Mesendoderm (in vitro differentiated cells): ENCODE data around the gene TIGD6.

ENCODE experiments used
- DNase-seq: peaks from one replicate; pipeline ENCODE4 v3.0.0; 2013
- H2AK5ac ChIP-seq: 2 replicates; pipeline ENCODE4 v1.6.1; 2013; ENCODE audit warnings: low read length, inconsistent platforms
- H2BK120ac ChIP-seq: 2 replicates; pipeline ENCODE4 v1.6.1; 2013; ENCODE audit warnings: low read depth, mild to moderate bottlenecking, low read length, moderate library complexity, mixed read lengths
- H2BK15ac ChIP-seq: replicated peaks from 2 replicates; pipeline ENCODE4 v1.6.1; 2013; ENCODE audit warnings: low read depth, mild to moderate bottlenecking, moderate library complexity
- H2BK5ac ChIP-seq: 2 replicates; pipeline ENCODE4 v1.6.1; 2013; ENCODE audit warnings: low read length, inconsistent platforms
- H3K18ac ChIP-seq: 2 replicates; pipeline ENCODE4 v1.6.1; 2013; ENCODE audit warnings: mild to moderate bottlenecking, low read length, mixed read lengths
- H3K23ac ChIP-seq: one replicate; pipeline ENCODE4 v1.6.1; 2013; ENCODE audit warnings: low read length
- H3K27ac ChIP-seq: 2 replicates; pipeline ENCODE4 v1.5.1; 2013; ENCODE audit warnings: low read depth, mild to moderate bottlenecking, inconsistent platforms, low read length, moderate library complexity
- H3K27me3 ChIP-seq: 2 replicates; pipeline ENCODE4 v1.6.1; 2013; ENCODE audit warnings: low read length, control low read depth, mild to moderate bottlenecking, inconsistent platforms; ENCODE audit not compliant: insufficient read depth, poor library complexity
- H3K36me3 ChIP-seq: 2 replicates; pipeline ENCODE4 v1.6.1; 2013; ENCODE audit warnings: low read length, inconsistent platforms; ENCODE audit not compliant: control insufficient read depth, insufficient read depth
- H3K4ac ChIP-seq: one replicate; pipeline ENCODE4 v1.6.1; 2013; ENCODE audit warnings: low read depth, mild to moderate bottlenecking, low read length, moderate library complexity
- H3K4me1 ChIP-seq: 2 replicates; pipeline ENCODE4 v1.6.1; 2013; ENCODE audit warnings: low read depth, low read length, inconsistent platforms; ENCODE audit not compliant: control insufficient read depth
- H3K4me2 ChIP-seq: 2 replicates; pipeline ENCODE4 v1.6.1; 2013; ENCODE audit warnings: low read length
- H3K4me3 ChIP-seq: 2 replicates; pipeline ENCODE4 v1.5.1; 2013; ENCODE audit warnings: mild to moderate bottlenecking, low read length
- H3K56ac ChIP-seq: one replicate; pipeline ENCODE4 v1.6.1; 2013; ENCODE audit warnings: low read length
- H3K79me1 ChIP-seq: 2 replicates; pipeline ENCODE4 v1.6.1; 2013; ENCODE audit warnings: low read length, inconsistent platforms
- H3K79me2 ChIP-seq: 2 replicates; pipeline ENCODE4 v1.6.1; 2013; ENCODE audit warnings: mild to moderate bottlenecking, low read length; ENCODE audit not compliant: control insufficient read depth, insufficient read depth
- H3K9ac ChIP-seq: 2 replicates; pipeline ENCODE4 v1.6.1; 2013; ENCODE audit warnings: low read length, inconsistent platforms
- H4K5ac ChIP-seq: one replicate; pipeline ENCODE4 v1.6.1; 2013; ENCODE audit warnings: low read length
- H4K8ac ChIP-seq: one replicate; pipeline ENCODE4 v1.6.1; 2013; ENCODE audit warnings: low read depth, mild to moderate bottlenecking, control low read depth, low read length, moderate library complexity
- WGBS: extraction: QIAGEN DNeasy Blood & Tissue Kit; methylation state at CpG from one replicate; pipeline ENCODE4 v1.1.7; 2013; ENCODE audit warnings: low lambda C conversion rate, missing lambda C conversion rate; ENCODE audit not compliant: insufficient coverage; ENCODE audit errors: extremely low coverage; 5-methylcytosine and 5-hydroxymethylcytosine counted together

Gene TIGD6

GRCh38 chr5:149988126-149988525, 12.3 kb downstream of the TIGD6 start:
- Histone ChIP-seq H3K79me1 (no peaks in the 10 kb centered on the region), H3K27ac (no peak overlapping the region), H3K36me3 (no peaks in the 10 kb centered on the region), H3K4ac (no peak overlapping the region), H3K9ac (no peak overlapping the region), H3K79me2 (no peaks in the 10 kb centered on the region), H2AK5ac (no peak overlapping the region), H3K56ac (no peak overlapping the region), H4K5ac (no peak overlapping the region), H2BK5ac (no peak overlapping the region), H3K23ac (no peak overlapping the region), H3K27me3 (no peaks in the 10 kb centered on the region), H3K4me2 (no peak overlapping the region), H2BK15ac (no peak overlapping the region), H3K4me3 (no peak overlapping the region), H4K8ac (no peak overlapping the region), H2BK120ac (no peak overlapping the region), H3K4me1 (no peaks in the 10 kb centered on the region), H3K18ac (no peak overlapping the region)
- DNase-seq = no peak
- WGBS = no CpG with 5 or more reads among the region's 5 CpGs

- no peak overlapping the region for H3K9ac ChIP-seq
- no peak overlapping the region for H2BK15ac ChIP-seq
- H3K27me3 ChIP-seq = no peaks in the 10 kb centered on the region
- no peak overlapping the region for H3K4me2 ChIP-seq
- H2BK5ac ChIP-seq = no peak overlapping the region
- no peaks in the 10 kb centered on the region for H3K79me2 ChIP-seq
- no peak overlapping the region for H3K23ac ChIP-seq
- H3K27ac ChIP-seq = no peak overlapping the region
- H3K56ac ChIP-seq = no peak overlapping the region
- H4K8ac ChIP-seq = no peak overlapping the region
- no peak overlapping the region for H3K4ac ChIP-seq
- H3K4me3 ChIP-seq = no peak overlapping the region
- peaks cover 1% of the 10 kb centered on the region for H3K36me3 ChIP-seq
- no peak for DNase-seq
- no peaks in the 10 kb centered on the region for H3K4me1 ChIP-seq
- H2BK120ac ChIP-seq = no peak overlapping the region
- H4K5ac ChIP-seq = no peak overlapping the region
- H3K79me1 ChIP-seq = no peaks in the 10 kb centered on the region
- H2AK5ac ChIP-seq = no peak overlapping the region
- no peak overlapping the region for H3K18ac ChIP-seq
Measured at GRCh38 chr5:149982505-149982904, 17.9 kb downstream of the TIGD6 start.

GRCh38 chr5:149981206-149981605, 19.2 kb downstream of the TIGD6 start:
- no CpG with 5 or more reads among the region's 3 CpGs for WGBS

GRCh38 chr5:149979896-149980295, 20.6 kb downstream of the TIGD6 start:
- no peak overlapping the region for H4K8ac ChIP-seq
- no peak overlapping the region for H2BK15ac ChIP-seq
- H2AK5ac ChIP-seq = no peak overlapping the region
- no peaks in the 10 kb centered on the region for H3K79me1 ChIP-seq
- H2BK5ac ChIP-seq = no peak overlapping the region
- peaks cover 1% of the 10 kb centered on the region for H3K36me3 ChIP-seq
- H3K4ac ChIP-seq = no peak overlapping the region
- no peaks in the 10 kb centered on the region for H3K79me2 ChIP-seq
- H3K4me2 ChIP-seq = no peak overlapping the region
- no peak overlapping the region for H3K23ac ChIP-seq
- H3K9ac ChIP-seq = no peak overlapping the region
- no CpG with 5 or more reads among the region's 1 CpG for WGBS
- H2BK120ac ChIP-seq = no peak overlapping the region
- no peak for DNase-seq
- no peaks in the 10 kb centered on the region for H3K4me1 ChIP-seq
- no peak overlapping the region for H3K27ac ChIP-seq
- no peaks in the 10 kb centered on the region for H3K27me3 ChIP-seq
- H3K56ac ChIP-seq = no peak overlapping the region
- H3K18ac ChIP-seq = no peak overlapping the region
- H4K5ac ChIP-seq = no peak overlapping the region
- H3K4me3 ChIP-seq = no peak overlapping the region

More at GRCh38 chr5:149981206-149981605, 19.2 kb downstream of the TIGD6 start:
- no peak overlapping the region for H2BK15ac ChIP-seq
- H3K23ac ChIP-seq = no peak overlapping the region
- H3K79me1 ChIP-seq = no peaks in the 10 kb centered on the region
- H4K8ac ChIP-seq = no peak overlapping the region
- H3K9ac ChIP-seq = no peak overlapping the region
- no peak overlapping the region for H3K4ac ChIP-seq
- H3K4me1 ChIP-seq = no peaks in the 10 kb centered on the region
- H3K36me3 ChIP-seq = peaks cover 1% of the 10 kb centered on the region
- no peak overlapping the region for H3K18ac ChIP-seq
- no peak overlapping the region for H4K5ac ChIP-seq
- H2BK5ac ChIP-seq = no peak overlapping the region
- no peak overlapping the region for H3K4me2 ChIP-seq
- H3K4me3 ChIP-seq = no peak overlapping the region
- H3K27me3 ChIP-seq = no peaks in the 10 kb centered on the region
- no peak overlapping the region for H3K27ac ChIP-seq
- H3K56ac ChIP-seq = no peak overlapping the region
- H3K79me2 ChIP-seq = no peaks in the 10 kb centered on the region
- no peak for DNase-seq
- no peak overlapping the region for H2AK5ac ChIP-seq
- H2BK120ac ChIP-seq = no peak overlapping the region

GRCh38 chr5:149975409-149975808, 25.0 kb downstream of the TIGD6 start:
- no peak overlapping the region for H4K8ac ChIP-seq
- H3K4ac ChIP-seq = no peak overlapping the region
- no peak overlapping the region for H3K18ac ChIP-seq
- H3K27ac ChIP-seq = no peak overlapping the region
- H3K79me2 ChIP-seq = no peaks in the 10 kb centered on the region
- H3K4me3 ChIP-seq = no peak overlapping the region
- H2BK5ac ChIP-seq = no peak overlapping the region
- H3K9ac ChIP-seq = no peak overlapping the region
- H3K4me2 ChIP-seq = no peak overlapping the region
- H3K4me1 ChIP-seq = no peaks in the 10 kb centered on the region
- H2BK15ac ChIP-seq = no peak overlapping the region
- no peak overlapping the region for H3K23ac ChIP-seq
- H2AK5ac ChIP-seq = no peak overlapping the region
- no peak overlapping the region for H4K5ac ChIP-seq
- no peaks in the 10 kb centered on the region for H3K27me3 ChIP-seq
- no peak overlapping the region for H3K56ac ChIP-seq
- DNase-seq = no peak
- no CpG with 5 or more reads among the region's 2 CpGs for WGBS
- H3K36me3 ChIP-seq = peaks cover 1% of the 10 kb centered on the region
- H3K79me1 ChIP-seq = no peaks in the 10 kb centered on the region
- H2BK120ac ChIP-seq = no peak overlapping the region

GRCh38 chr5:149969181-149969930, 31.1 kb downstream of the TIGD6 start:
- H3K4ac ChIP-seq = no peak overlapping the region
- H3K36me3 ChIP-seq = no peaks in the 10 kb centered on the region
- no peak overlapping the region for H2BK15ac ChIP-seq
- no peak overlapping the region for H3K4me2 ChIP-seq
- H3K4me1 ChIP-seq = no peaks in the 10 kb centered on the region
- H3K79me2 ChIP-seq = no peaks in the 10 kb centered on the region
- H3K23ac ChIP-seq = no peak overlapping the region
- WGBS = no CpG with 5 or more reads among the region's 4 CpGs
- H3K4me3 ChIP-seq = no peak overlapping the region
- H2BK5ac ChIP-seq = no peak overlapping the region
- H2BK120ac ChIP-seq = no peak overlapping the region
- no peak overlapping the region for H4K5ac ChIP-seq
- H3K79me1 ChIP-seq = no peaks in the 10 kb centered on the region
- no peak overlapping the region for H4K8ac ChIP-seq
- no peak overlapping the region for H2AK5ac ChIP-seq
- no peak overlapping the region for H3K9ac ChIP-seq
- H3K27me3 ChIP-seq = no peaks in the 10 kb centered on the region
- H3K56ac ChIP-seq = no peak overlapping the region
- H3K27ac ChIP-seq = no peak overlapping the region
- DNase-seq = no peak
- no peak overlapping the region for H3K18ac ChIP-seq
